ENCODE results near the gene KLHDC10. TPM values are rescaled to one million over a fixed set of nuclear protein-coding genes. Genes with fewer than 3 reads are reported as not detected.

The KLHDC10 gene
- total and polyA plus RNA-seq, 2 of the 13 experiments (the other 11 are each of a cell fraction or from before 2014, with no cell fraction given) = 11.9 to 21.6 TPM

DNA sequence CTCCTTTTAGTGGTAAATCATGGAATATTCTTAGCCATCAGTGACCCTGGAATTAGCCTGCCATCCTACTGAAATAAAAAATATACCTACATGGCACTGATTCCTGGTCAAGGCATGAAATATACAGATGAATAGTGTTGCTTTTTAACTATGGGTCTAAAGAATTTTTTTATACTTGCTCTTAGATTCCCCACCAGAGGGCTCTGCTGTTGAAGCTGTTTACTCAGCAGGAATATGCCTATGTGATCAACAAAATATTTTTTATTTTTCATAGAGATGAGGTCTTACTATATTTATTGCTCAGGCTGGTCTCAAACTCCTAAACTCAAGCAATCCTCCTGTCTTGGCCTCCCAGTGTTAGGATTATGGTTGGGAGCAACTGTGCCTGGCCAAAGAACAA is 32.6 kb upstream of the KLHDC10 start:
- no peak overlapping the region for H3K4me3 ChIP-seq (replicated peaks in 1 of 3; ENCODE audit: insufficient read depth in 1 of 3, low read depth in 2 of 3, low read length in 3 of 3)
- no peaks in the 10 kb centered on the region for H3K9me3 ChIP-seq (ENCODE audit: low read length)
- FAIRE-seq (no peak), ATAC-seq (no peak), DNase-seq (ENCODE audit: low spot score) (no peak)
- H3K4me2 ChIP-seq (ENCODE audit: low read depth, low read length) = no peak overlapping the region
- in situ Hi-C loops (cut with HindIII; ENCODE audit: extremely low pct_ligation_motif_present, low pct_unique_long_range_greater_than_20kb) (no loop called here), intact Hi-C loops (cut with micrococcal nuclease; ENCODE audit: unreplicated experiment) (no loop called here)
- no peak overlapping the region for H3K27ac ChIP-seq (ENCODE audit: extremely low read length, insufficient read depth, low read length)
- peaks cover 12 to 54% of the 10 kb centered on the region in 2 experiments for H3K36me3 ChIP-seq (replicated peaks in 1 of 2; ENCODE audit: control insufficient read depth in 1 of 2, insufficient read depth in 2 of 2, low read length in 2 of 2)
- ChIA-PET CTCF (ENCODE audit: low intra/inter-chr PET ratio, low total read pairs) (no interaction called here), POLR2A (no interaction called here)
- no TSS peak for BruUV-seq (replicated peaks)
- H3K79me2 ChIP-seq (ENCODE audit: insufficient read depth, low read length) = no peaks in the 10 kb centered on the region
- H4K20me1 ChIP-seq (ENCODE audit: insufficient read depth, low read length) = no peaks in the 10 kb centered on the region
- H3K9ac ChIP-seq (ENCODE audit: insufficient read depth, low read depth, low read length) = no peak overlapping the region
- H3K27me3 ChIP-seq (ENCODE audit: control insufficient read depth in 1 of 2, insufficient read depth in 2 of 2, low read length in 2 of 2) = no peaks in the 10 kb centered on the region
- H2AFZ ChIP-seq (ENCODE audit: low read length) = no peak overlapping the region
- TF ChIP-seq CBFB (CRISPR knock-in tag; IDR thresholded peaks at IDR 0.05) = no peak
- TF ChIP-seq ZNF782 (CRISPR knock-in tag; IDR thresholded peaks at IDR 0.05; ENCODE audit: borderline replicate concordance) = no peak
- TF ChIP-seq TGIF2 (CRISPR knock-in tag; IDR thresholded peaks at IDR 0.05) = no peak
- TF ChIP-seq ZNF768 (CRISPR knock-in tag; IDR thresholded peaks at IDR 0.05) = no peak
- no peak for TF ChIP-seq HOXA3 (CRISPR knock-in tag; IDR thresholded peaks at IDR 0.05)
- no peak for TF ChIP-seq ZFP36L1 (CRISPR knock-in tag; IDR thresholded peaks at IDR 0.05)
- TF ChIP-seq BCL6 (CRISPR knock-in tag; IDR thresholded peaks at IDR 0.05) = no peak
- no peak for TF ChIP-seq ZNF615 (CRISPR knock-in tag; IDR thresholded peaks at IDR 0.05; ENCODE audit: borderline replicate concordance)
- TF ChIP-seq EP300 (IDR thresholded peaks at IDR 0.05; ENCODE audit: low read depth in 2 of 2, low read length in 2 of 2) = no peak
- no peak for TF ChIP-seq EP300 (CRISPR knock-in tag; IDR thresholded peaks at IDR 0.05; ENCODE audit: borderline replicate concordance)
- no peak for TF ChIP-seq FOXC1 (CRISPR knock-in tag; IDR thresholded peaks at IDR 0.05; ENCODE audit: borderline replicate concordance)
- no peak for TF ChIP-seq NFE2L1 (CRISPR knock-in tag; IDR thresholded peaks at IDR 0.05; ENCODE audit: borderline replicate concordance)
- no peak for TF ChIP-seq PRPF4 (IDR thresholded peaks at IDR 0.05; ENCODE audit: low read depth, low read length, poor library complexity, severe bottlenecking)
- no peaks in the 10 kb centered on the region for H3K4me1 ChIP-seq (ENCODE audit: insufficient read depth, low read length)
